Ishikawa (cell line): ENCODE measurements around the gene CKAP5.

Experiments
- CEBPB ChIP-seq: IDR thresholded peaks from 2 replicates; pipeline ENCODE4 v1.6.1; 2012
- CREB1 ChIP-seq: IDR thresholded peaks from 2 replicates; pipeline ENCODE4 v1.6.1; 2012; ENCODE audit warnings: low read depth
- EP300 ChIP-seq: IDR thresholded peaks from 2 replicates; pipeline ENCODE4 v1.6.1; 2012; ENCODE audit warnings: borderline replicate concordance
- FOXM1 ChIP-seq: IDR thresholded peaks from 2 replicates; pipeline ENCODE4 v1.6.1; 2012; ENCODE audit warnings: low read depth, borderline replicate concordance
- RAD21 ChIP-seq: IDR thresholded peaks from 2 replicates; pipeline ENCODE4 v1.6.1; 2012; ENCODE audit warnings: low read depth
- YY1 ChIP-seq: IDR thresholded peaks from 2 replicates; pipeline ENCODE4 v1.6.1; 2012; ENCODE audit warnings: low read depth
- TF ChIP-seq, protein P1 (sequence below): IDR thresholded peaks from 2 replicates; pipeline ENCODE4 v1.6.1; 2012
- TF ChIP-seq, protein P2 (sequence below): IDR thresholded peaks from 2 replicates; pipeline ENCODE4 v1.6.1; 2012

DNA sequence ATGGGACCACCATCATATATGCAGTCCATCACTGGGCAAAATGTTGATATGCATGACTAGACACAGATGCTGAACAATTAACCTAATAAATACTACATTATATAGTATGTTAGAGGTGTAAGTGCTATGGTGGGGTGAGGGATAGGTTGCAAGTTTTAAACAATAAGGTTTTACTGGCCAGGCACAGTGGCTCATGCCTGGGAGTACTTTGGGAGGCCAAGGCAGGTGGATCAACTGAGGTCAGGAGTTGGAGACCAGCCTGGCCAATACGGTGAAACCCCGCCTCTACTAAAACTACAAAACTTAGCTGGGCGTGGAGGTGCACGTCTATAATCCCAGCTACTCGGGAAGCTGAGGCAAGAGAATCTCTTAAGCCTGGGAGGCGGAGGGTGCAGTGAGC, 98.9 kb downstream of the CKAP5 start:
- TF ChIP-seq FOXM1 (no peak), EP300 (no peak), YY1 (no peak), CEBPB (no peak), RAD21 (no peak), CREB1 (no peak)
- TF ChIP-seq, protein P1, sequence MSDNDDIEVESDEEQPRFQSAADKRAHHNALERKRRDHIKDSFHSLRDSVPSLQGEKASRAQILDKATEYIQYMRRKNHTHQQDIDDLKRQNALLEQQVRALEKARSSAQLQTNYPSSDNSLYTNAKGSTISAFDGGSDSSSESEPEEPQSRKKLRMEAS = no peak
- TF ChIP-seq, protein P2, sequence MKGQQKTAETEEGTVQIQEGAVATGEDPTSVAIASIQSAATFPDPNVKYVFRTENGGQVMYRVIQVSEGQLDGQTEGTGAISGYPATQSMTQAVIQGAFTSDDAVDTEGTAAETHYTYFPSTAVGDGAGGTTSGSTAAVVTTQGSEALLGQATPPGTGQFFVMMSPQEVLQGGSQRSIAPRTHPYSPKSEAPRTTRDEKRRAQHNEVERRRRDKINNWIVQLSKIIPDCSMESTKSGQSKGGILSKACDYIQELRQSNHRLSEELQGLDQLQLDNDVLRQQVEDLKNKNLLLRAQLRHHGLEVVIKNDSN = no peak
